ENCODE results near the gene INTS2.

INTS2 gene

DNA sequence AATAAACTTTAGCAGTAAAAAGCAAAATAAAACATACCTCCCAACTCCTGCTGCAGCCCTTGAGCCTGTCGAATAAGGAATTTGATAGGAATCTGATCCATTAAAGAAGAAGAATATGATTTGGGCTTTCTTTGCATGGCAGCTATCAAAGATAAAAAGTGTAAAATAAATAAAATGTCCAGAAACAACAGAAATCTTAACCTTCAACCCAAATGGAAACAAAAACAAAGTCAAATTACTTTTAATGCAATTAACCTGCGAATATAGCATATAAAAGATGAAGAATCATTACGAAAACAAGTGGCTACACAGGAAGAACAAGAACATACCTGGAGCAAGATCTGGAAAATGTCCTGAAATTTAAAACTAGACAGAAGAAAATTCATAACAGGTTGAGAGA, 42.9 kb downstream of the INTS2 start:
- TF ChIP-seq JUND (IDR thresholded peaks at IDR 0.05; ENCODE audit: low read depth) = no peak
- in situ Hi-C loops (cut with HindIII; ENCODE audit: low pct_unique_long_range_greater_than_20kb, low sequenced_read_pairs) = no loop called here
- no peak for DNase-seq (ENCODE audit: low read depth in 1 of 2, low spot score in 1 of 2)

GRCh38 chr17:61880589-61881102, 47.1 kb downstream of the INTS2 start:
- TF ChIP-seq JUND (IDR thresholded peaks at IDR 0.05; ENCODE audit: low read depth) = no peak
- no peak for DNase-seq (ENCODE audit: low read depth in 1 of 2, low spot score in 1 of 2)
- in situ Hi-C loops (cut with HindIII; ENCODE audit: low pct_unique_long_range_greater_than_20kb, low sequenced_read_pairs) = no loop called here

- no peak for DNase-seq (ENCODE audit: low read depth in 1 of 2, low spot score in 1 of 2)
- in situ Hi-C loops (cut with HindIII; ENCODE audit: low pct_unique_long_range_greater_than_20kb, low sequenced_read_pairs) = no loop called here
Measured at GRCh38 chr17:61878984-61879612, 48.7 kb downstream of the INTS2 start.

GRCh38 chr17:61878520-61878919, 49.3 kb downstream of the INTS2 start:
- in situ Hi-C loops (cut with HindIII; ENCODE audit: low pct_unique_long_range_greater_than_20kb, low sequenced_read_pairs) = no loop called here
- TF ChIP-seq JUND (IDR thresholded peaks at IDR 0.05; ENCODE audit: low read depth) = no peak
- DNase-seq (ENCODE audit: low read depth in 1 of 2, low spot score in 1 of 2) = no peak

More at GRCh38 chr17:61878984-61879612, 48.7 kb downstream of the INTS2 start:
- no peak for TF ChIP-seq JUND (IDR thresholded peaks at IDR 0.05; ENCODE audit: low read depth)

DNA sequence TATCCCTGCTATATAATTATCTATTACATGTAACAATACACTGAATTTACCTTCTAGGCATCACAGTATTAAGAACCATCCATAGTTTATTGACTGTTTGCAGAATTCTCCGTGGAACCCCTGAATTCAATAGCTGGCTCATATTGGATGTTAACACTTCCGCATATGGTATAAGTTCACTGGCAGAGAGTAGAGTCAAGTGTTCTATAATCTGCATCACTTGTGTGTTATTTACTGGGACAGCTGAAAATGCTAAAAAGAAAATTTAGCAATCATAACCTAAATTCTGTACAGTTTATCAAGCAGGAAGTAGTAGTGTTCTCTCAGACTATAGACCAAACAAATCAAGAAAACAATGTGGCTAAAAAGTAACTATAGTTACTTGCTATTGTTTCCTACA, 49.9 kb downstream of the INTS2 start:
- no peak for DNase-seq (ENCODE audit: low read depth in 1 of 2, low spot score in 1 of 2)
- in situ Hi-C loops (cut with HindIII; ENCODE audit: low pct_unique_long_range_greater_than_20kb, low sequenced_read_pairs) = no loop called here
- no peak for TF ChIP-seq JUND (IDR thresholded peaks at IDR 0.05; ENCODE audit: low read depth)

- no peak for TF ChIP-seq JUND (IDR thresholded peaks at IDR 0.05; ENCODE audit: low read depth)
- in situ Hi-C loops (cut with HindIII; ENCODE audit: low pct_unique_long_range_greater_than_20kb, low sequenced_read_pairs) = no loop called here
- DNase-seq (ENCODE audit: low read depth in 1 of 2, low spot score in 1 of 2) = no peak
Measured at GRCh38 chr17:61875804-61876203, 52.0 kb downstream of the INTS2 start.

- no peak for TF ChIP-seq JUND (IDR thresholded peaks at IDR 0.05; ENCODE audit: low read depth)
- in situ Hi-C loops (cut with HindIII; ENCODE audit: low pct_unique_long_range_greater_than_20kb, low sequenced_read_pairs) = no loop called here
- DNase-seq (ENCODE audit: low read depth in 1 of 2, low spot score in 1 of 2) = no peak
Measured at GRCh38 chr17:61875285-61875684, 52.5 kb downstream of the INTS2 start.

DNA sequence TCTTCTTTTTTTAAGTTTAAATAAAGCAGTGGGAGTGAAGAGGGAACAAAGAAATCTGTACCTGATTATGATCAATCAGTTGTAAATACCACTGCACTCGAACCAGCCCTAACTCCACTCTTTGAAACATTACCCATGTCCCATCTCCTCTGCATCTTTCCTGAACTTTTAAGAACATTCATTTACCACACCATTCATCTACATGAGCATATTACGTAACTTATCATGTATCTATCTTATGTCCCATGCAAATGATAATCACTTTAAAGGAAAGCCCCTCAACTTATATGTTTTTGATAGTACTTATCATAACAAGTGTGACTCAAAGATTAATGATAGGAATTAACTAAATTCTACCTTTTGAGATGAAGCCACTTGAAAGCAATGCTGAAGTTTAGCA, 53.7 kb downstream of the INTS2 start:
- TF ChIP-seq JUND (IDR thresholded peaks at IDR 0.05; ENCODE audit: low read depth) = no peak
- in situ Hi-C loops (cut with HindIII; ENCODE audit: low pct_unique_long_range_greater_than_20kb, low sequenced_read_pairs) = no loop called here
- DNase-seq (ENCODE audit: low read depth in 1 of 2, low spot score in 1 of 2) = no peak

GRCh38 chr17:61872099-61872498, 55.7 kb downstream of the INTS2 start:
- DNase-seq (ENCODE audit: low read depth in 1 of 2, low spot score in 1 of 2) = no peak
- in situ Hi-C loops (cut with HindIII; ENCODE audit: low pct_unique_long_range_greater_than_20kb, low sequenced_read_pairs) = no loop called here
- no peak for TF ChIP-seq JUND (IDR thresholded peaks at IDR 0.05; ENCODE audit: low read depth)

DNA sequence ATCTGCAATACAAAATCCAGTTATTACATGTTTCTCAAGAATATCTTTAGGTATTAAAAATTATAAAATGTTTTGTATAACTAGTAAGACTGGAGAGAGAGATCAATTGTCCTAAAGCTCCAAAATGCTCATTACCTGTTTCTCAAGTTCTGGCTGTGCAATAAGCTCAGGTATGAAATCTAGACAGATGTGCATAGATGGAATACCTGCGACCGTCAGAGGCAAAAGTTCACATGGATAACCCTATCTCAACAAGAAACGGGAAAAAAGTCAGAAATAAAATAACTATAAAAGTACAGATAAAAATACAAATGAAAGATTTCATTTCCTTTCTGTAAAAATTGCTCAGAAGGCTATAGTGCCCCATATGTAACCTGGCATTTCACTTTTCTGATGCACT, 58.6 kb downstream of the INTS2 start:
- in situ Hi-C loops (cut with HindIII; ENCODE audit: low pct_unique_long_range_greater_than_20kb, low sequenced_read_pairs) = no loop called here
- DNase-seq (ENCODE audit: low read depth in 1 of 2, low spot score in 1 of 2) = no peak
- no peak for TF ChIP-seq JUND (IDR thresholded peaks at IDR 0.05; ENCODE audit: low read depth)

GRCh38 chr17:61868074-61868473, 59.7 kb downstream of the INTS2 start:
- no peak for DNase-seq (ENCODE audit: low read depth in 1 of 2, low spot score in 1 of 2)
- in situ Hi-C loops (cut with HindIII; ENCODE audit: low pct_unique_long_range_greater_than_20kb, low sequenced_read_pairs) = no loop called here
- no peak for TF ChIP-seq JUND (IDR thresholded peaks at IDR 0.05; ENCODE audit: low read depth)

DNA sequence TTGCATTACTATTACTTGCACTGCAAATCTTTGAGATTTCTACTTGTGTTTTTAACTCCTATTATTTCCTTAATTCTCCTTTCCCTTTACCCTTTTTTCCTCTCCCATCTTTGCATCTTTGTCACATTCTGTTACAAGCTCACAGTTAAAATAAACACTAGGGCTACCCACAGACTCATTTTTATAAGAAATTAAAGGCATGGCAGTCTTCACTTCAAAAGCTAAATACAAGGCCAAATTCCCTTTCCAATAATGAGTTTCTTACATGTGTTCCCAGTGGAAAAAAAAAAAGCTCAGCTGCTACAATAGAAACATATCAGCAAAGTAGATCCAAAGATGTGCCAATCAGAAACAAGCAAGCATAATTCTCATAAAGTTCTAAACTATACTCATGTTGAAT, 60.7 kb downstream of the INTS2 start:
- in situ Hi-C loops (cut with HindIII; ENCODE audit: low pct_unique_long_range_greater_than_20kb, low sequenced_read_pairs) = no loop called here
- no peak for DNase-seq (ENCODE audit: low read depth in 1 of 2, low spot score in 1 of 2)
- no peak for TF ChIP-seq JUND (IDR thresholded peaks at IDR 0.05; ENCODE audit: low read depth)

DNA sequence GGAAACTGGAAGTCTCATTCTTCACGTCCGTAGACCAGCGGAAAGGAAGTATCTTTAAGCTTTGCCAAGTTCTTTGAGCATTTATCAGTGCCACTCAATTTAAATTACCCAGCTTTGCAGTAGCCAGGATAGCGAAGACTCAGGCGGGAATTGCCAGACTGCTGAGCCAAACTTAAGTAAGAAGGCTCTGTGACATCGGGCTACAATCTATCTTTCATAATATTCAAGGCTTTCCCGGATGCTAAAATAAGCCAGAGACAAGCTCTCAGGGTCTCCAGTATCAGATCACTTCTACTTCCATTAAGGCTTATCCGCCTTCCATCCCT, 64.0 kb downstream of the INTS2 start:
- TF ChIP-seq JUND (IDR thresholded peaks at IDR 0.05; ENCODE audit: low read depth) = no peak
- no peak for DNase-seq (ENCODE audit: low read depth in 1 of 2, low spot score in 1 of 2)
- in situ Hi-C loops (cut with HindIII; ENCODE audit: low pct_unique_long_range_greater_than_20kb, low sequenced_read_pairs) = no loop called here
